ENCODE results near the gene CLCF1.

DNA sequence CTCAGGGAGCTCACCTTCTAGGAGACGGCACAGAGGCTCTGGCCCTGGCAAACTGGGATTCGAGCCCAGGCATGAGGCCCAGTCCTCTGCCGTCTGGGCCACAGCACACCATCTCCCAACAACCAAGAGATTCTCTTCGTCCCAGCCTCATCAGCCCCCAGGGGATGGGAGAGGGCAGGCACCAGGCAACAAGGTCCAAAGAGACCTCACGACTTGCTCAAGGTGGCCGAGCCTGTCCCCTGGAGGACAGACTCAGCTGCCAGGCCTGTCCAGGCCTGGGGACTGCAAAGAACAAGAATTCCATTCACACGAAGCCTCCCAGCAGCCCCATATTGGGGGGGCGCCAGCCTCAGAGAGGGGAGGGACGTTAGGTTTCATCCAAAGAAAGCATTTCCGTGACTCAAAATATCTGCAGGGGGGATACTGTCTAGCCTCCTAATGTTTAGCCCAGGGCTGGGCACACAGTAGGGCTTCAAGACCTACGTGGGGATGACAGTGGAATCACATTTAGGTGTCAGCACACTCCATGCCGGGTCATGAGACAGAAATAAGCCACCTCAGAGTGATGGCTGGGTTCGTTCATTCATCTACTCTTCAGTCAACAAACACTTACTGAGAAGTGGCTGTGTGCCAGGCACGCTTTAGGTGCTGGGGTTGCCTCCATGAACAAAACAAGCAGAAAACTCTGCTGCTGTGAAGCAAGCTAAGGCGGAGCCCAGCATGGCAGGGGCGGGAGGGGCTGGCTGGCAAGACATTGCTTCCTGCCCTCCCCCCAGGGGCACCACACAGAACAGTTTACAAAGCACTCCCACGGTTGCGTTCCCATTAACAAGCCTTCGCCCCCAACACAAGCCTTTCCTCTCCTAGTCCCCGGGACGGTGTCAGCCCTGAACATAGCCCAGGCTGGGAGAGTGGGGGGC is 43.3 kb upstream of the CLCF1 start:
- TF ChIP-seq REPIN1 (CRISPR knock-in tag; IDR thresholded peaks at IDR 0.05; ENCODE audit: borderline replicate concordance, low read depth) (no peak), CREB1 (IDR thresholded peaks at IDR 0.05) (no peak), CREB1 (CRISPR knock-in tag; IDR thresholded peaks at IDR 0.05) (no peak), SMAD3 (CRISPR knock-in tag; IDR thresholded peaks at IDR 0.05) (no peak), ZNF552 (CRISPR knock-in tag; IDR thresholded peaks at IDR 0.05; ENCODE audit: borderline replicate concordance) (no peak), TAF1 (CRISPR knock-in tag; IDR thresholded peaks at IDR 0.05) (no peak), ZNF556 (CRISPR knock-in tag; IDR thresholded peaks at IDR 0.05; ENCODE audit: borderline replicate concordance) (no peak), HNRNPLL (IDR thresholded peaks at IDR 0.05; ENCODE audit: low read depth, low read length, poor library complexity, severe bottlenecking) (no peak)
- TF ChIP-seq, protein P1, sequence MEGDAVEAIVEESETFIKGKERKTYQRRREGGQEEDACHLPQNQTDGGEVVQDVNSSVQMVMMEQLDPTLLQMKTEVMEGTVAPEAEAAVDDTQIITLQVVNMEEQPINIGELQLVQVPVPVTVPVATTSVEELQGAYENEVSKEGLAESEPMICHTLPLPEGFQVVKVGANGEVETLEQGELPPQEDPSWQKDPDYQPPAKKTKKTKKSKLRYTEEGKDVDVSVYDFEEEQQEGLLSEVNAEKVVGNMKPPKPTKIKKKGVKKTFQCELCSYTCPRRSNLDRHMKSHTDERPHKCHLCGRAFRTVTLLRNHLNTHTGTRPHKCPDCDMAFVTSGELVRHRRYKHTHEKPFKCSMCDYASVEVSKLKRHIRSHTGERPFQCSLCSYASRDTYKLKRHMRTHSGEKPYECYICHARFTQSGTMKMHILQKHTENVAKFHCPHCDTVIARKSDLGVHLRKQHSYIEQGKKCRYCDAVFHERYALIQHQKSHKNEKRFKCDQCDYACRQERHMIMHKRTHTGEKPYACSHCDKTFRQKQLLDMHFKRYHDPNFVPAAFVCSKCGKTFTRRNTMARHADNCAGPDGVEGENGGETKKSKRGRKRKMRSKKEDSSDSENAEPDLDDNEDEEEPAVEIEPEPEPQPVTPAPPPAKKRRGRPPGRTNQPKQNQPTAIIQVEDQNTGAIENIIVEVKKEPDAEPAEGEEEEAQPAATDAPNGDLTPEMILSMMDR (CRISPR knock-in tag; IDR thresholded peaks at IDR 0.05), result no peak
- TF ChIP-seq, protein P2, sequence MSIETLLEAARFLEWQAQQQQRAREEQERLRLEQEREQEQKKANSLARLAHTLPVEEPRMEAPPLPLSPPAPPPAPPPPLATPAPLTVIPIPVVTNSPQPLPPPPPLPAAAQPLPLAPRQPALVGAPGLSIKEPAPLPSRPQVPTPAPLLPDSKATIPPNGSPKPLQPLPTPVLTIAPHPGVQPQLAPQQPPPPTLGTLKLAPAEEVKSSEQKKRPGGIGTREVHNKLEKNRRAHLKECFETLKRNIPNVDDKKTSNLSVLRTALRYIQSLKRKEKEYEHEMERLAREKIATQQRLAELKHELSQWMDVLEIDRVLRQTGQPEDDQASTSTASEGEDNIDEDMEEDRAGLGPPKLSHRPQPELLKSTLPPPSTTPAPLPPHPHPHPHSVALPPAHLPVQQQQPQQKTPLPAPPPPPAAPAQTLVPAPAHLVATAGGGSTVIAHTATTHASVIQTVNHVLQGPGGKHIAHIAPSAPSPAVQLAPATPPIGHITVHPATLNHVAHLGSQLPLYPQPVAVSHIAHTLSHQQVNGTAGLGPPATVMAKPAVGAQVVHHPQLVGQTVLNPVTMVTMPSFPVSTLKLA (IDR thresholded peaks at IDR 0.05), result no peak
- TF ChIP-seq, protein P3, sequence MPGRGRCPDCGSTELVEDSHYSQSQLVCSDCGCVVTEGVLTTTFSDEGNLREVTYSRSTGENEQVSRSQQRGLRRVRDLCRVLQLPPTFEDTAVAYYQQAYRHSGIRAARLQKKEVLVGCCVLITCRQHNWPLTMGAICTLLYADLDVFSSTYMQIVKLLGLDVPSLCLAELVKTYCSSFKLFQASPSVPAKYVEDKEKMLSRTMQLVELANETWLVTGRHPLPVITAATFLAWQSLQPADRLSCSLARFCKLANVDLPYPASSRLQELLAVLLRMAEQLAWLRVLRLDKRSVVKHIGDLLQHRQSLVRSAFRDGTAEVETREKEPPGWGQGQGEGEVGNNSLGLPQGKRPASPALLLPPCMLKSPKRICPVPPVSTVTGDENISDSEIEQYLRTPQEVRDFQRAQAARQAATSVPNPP (CRISPR knock-in tag; IDR thresholded peaks at IDR 0.05), result no peak

All from HepG2 (cell line).